H1 (cell line): ENCODE results near the gene PRSS38. TPM values are rescaled to one million over a fixed set of nuclear protein-coding genes. Genes with fewer than 3 reads are reported as not detected.

Experiments
- CTCF ChIA-PET: fragments of 300-600 bp; sonication (Branson Sonifier 250); formaldehyde crosslinking; loops from one replicate; lab custom pipeline; 2021; ENCODE audit not compliant: partially characterized antibody; lab: Charles Lee
- POLR2A ChIA-PET: fragments of 300-600 bp; sonication (Branson Sonifier 250); formaldehyde crosslinking; loops from one replicate; lab custom pipeline; 2021; ENCODE audit warnings: inconsistent platforms; ENCODE audit not compliant: partially characterized antibody; lab: Charles Lee
- DNase-seq, 2 experiments: peaks; one replicate each; pipeline versions ENCODE4 v3.0.0 to v3.0.0-alpha.2; 2010 to 2022; ENCODE audit warnings: low spot score in 2 of 2, low read depth in 1 of 2, mixed read lengths in 1 of 2
- FAIRE-seq: peaks from 2 replicates; lab custom pipeline; 2011; peaks lifted over from hg19 to GRCh38; lab: Jason Lieb, UNC
- H2AFZ ChIP-seq: 2 replicates; pipeline ENCODE4 v1.8.1; 2012; ENCODE audit warnings: low read length, inconsistent platforms
- H2AK5ac ChIP-seq: 2 replicates; pipeline ENCODE4 v1.6.1; 2013; ENCODE audit warnings: low read depth, low read length
- H2BK120ac ChIP-seq: replicated peaks from 2 replicates; pipeline ENCODE3; 2013; ENCODE audit warnings: low read depth, low read length, inconsistent platforms
- H2BK12ac ChIP-seq: 2 replicates; pipeline ENCODE4 v1.6.1; 2013; ENCODE audit warnings: low read depth, low read length
- H2BK15ac ChIP-seq: 2 replicates; pipeline ENCODE4 v1.6.1; 2013; ENCODE audit warnings: low read length
- H2BK20ac ChIP-seq: 2 replicates; pipeline ENCODE4 v1.6.1; 2013; ENCODE audit warnings: low read length
- H2BK5ac ChIP-seq: 2 replicates; pipeline ENCODE4 v1.6.1; 2013; ENCODE audit warnings: low read depth, low read length
- H3K14ac ChIP-seq: 2 replicates; pipeline ENCODE4 v1.6.1; 2013; ENCODE audit warnings: inconsistent platforms; ENCODE audit not compliant: insufficient read length
- H3K18ac ChIP-seq: 2 replicates; pipeline ENCODE4 v1.6.1; 2013; ENCODE audit warnings: low read length; ENCODE audit errors: extremely low read depth
- H3K23ac ChIP-seq: 2 replicates; pipeline ENCODE4 v1.6.1; 2013; ENCODE audit warnings: inconsistent platforms; ENCODE audit not compliant: insufficient read length
- H3K23me2 ChIP-seq: 2 replicates; pipeline ENCODE4 v1.6.1; 2013; ENCODE audit warnings: low read depth, low read length
- H3K27ac ChIP-seq: 2 replicates; pipeline ENCODE4 v1.6.1; 2011; ENCODE audit warnings: low read depth, low read length, inconsistent platforms
- H3K27me3 ChIP-seq, 4 experiments: replicated peaks in 1 of 4; 1 replicate in 1 of 4; 2 replicates in 3 of 4; pipeline versions ENCODE4 v1.6.1 to v1.8.1; 2011 to 2013; ENCODE audit warnings: low read length in 3 of 4, mild to moderate bottlenecking in 3 of 4, inconsistent platforms in 2 of 4, mixed read lengths in 2 of 4, moderate library complexity in 1 of 4; ENCODE audit not compliant: control insufficient read depth in 3 of 4, insufficient read depth in 3 of 4; ENCODE audit errors: extremely low read depth in 1 of 4
- H3K36me3 ChIP-seq, 4 experiments: 2 replicates each; pipeline versions ENCODE4 v1.6.1 to v1.8.1; 2011 to 2013; ENCODE audit warnings: mild to moderate bottlenecking in 4 of 4, low read length in 3 of 4, moderate library complexity in 2 of 4, control low read depth in 1 of 4, inconsistent platforms in 1 of 4; ENCODE audit not compliant: insufficient read depth in 4 of 4, control insufficient read depth in 2 of 4
- H3K4ac ChIP-seq: replicated peaks from 2 replicates; pipeline ENCODE3; 2013; ENCODE audit warnings: low read length, low read depth, mixed read lengths, inconsistent platforms; ENCODE audit not compliant: insufficient read length
- H3K4me1 ChIP-seq, 4 experiments: replicated peaks in 1 of 4; 1 replicate in 1 of 4; 2 replicates in 3 of 4; pipeline versions ENCODE4 v1.6.1 to v1.8.1; 2011 to 2013; ENCODE audit warnings: low read length in 3 of 4, inconsistent platforms in 2 of 4, mixed read lengths in 1 of 4; ENCODE audit not compliant: insufficient read depth in 4 of 4, control insufficient read depth in 3 of 4
- H3K4me2 ChIP-seq, 2 experiments: 2 replicates each; pipeline versions ENCODE4 v1.6.1 to v1.8.1; 2011 to 2013; ENCODE audit warnings: low read depth in 2 of 2, low read length in 2 of 2, control low read depth in 1 of 2, inconsistent platforms in 1 of 2, mild to moderate bottlenecking in 1 of 2; ENCODE audit not compliant: insufficient read depth in 1 of 2
- H3K4me3 ChIP-seq, 4 experiments: fragments of 200-600, 300-600 bp in 1 of 4; sonication (generic), shearing (Covaris generic), sonication (Bioruptor Twin) in 1 of 4; 2 replicates each; pipeline versions ENCODE4 v1.5.1 to v1.8.1; 2011 to 2016; ENCODE audit warnings: low read length in 4 of 4, low read depth in 3 of 4, control low read depth in 2 of 4, inconsistent platforms in 2 of 4, mild to moderate bottlenecking in 2 of 4, mixed read lengths in 1 of 4, moderate library complexity in 1 of 4; ENCODE audit not compliant: insufficient read depth in 2 of 4; ENCODE audit errors: extremely low read depth in 1 of 4
- H3K56ac ChIP-seq: replicated peaks from 2 replicates; pipeline ENCODE3; 2013; ENCODE audit warnings: low read depth, mild to moderate bottlenecking, mixed read lengths, low read length, inconsistent platforms; ENCODE audit not compliant: insufficient read length
- H3K79me1 ChIP-seq: 2 replicates; pipeline ENCODE4 v1.6.1; 2013; ENCODE audit warnings: low read depth, low read length, control low read depth
- H3K79me2 ChIP-seq, 2 experiments: 2 replicates each; pipeline versions ENCODE4 v1.6.1 to v1.8.1; 2012 to 2013; ENCODE audit warnings: low read length in 2 of 2, mild to moderate bottlenecking in 2 of 2, inconsistent platforms in 1 of 2; ENCODE audit not compliant: insufficient read depth in 2 of 2, control insufficient read depth in 1 of 2
- H3K9ac ChIP-seq, 4 experiments: replicated peaks in 1 of 4; 1 replicate in 1 of 4; 2 replicates in 3 of 4; pipeline versions ENCODE4 v1.6.1 to v1.8.1; 2011 to 2013; ENCODE audit warnings: low read depth in 3 of 4, low read length in 3 of 4, control low read depth in 2 of 4, mild to moderate bottlenecking in 2 of 4, moderate library complexity in 2 of 4, inconsistent platforms in 1 of 4; ENCODE audit errors: extremely low read depth in 1 of 4
- H3K9me3 ChIP-seq, 2 experiments: 2 replicates each; pipeline versions ENCODE4 v1.6.1 to v1.8.1; 2012 to 2013; ENCODE audit warnings: mild to moderate bottlenecking in 2 of 2, moderate library complexity in 2 of 2, control low read depth in 1 of 2, inconsistent platforms in 1 of 2, low read depth in 1 of 2, low read length in 1 of 2, mixed read lengths in 1 of 2; ENCODE audit not compliant: insufficient read depth in 2 of 2
- H4K20me1 ChIP-seq, 2 experiments: replicated peaks in 1 of 2; 2 replicates each; pipeline versions ENCODE3 to v1.8.1; 2011 to 2013; ENCODE audit warnings: inconsistent platforms in 2 of 2, low read length in 2 of 2, mild to moderate bottlenecking in 1 of 2; ENCODE audit not compliant: insufficient read depth in 2 of 2, control insufficient read depth in 1 of 2
- H4K5ac ChIP-seq: 2 replicates; pipeline ENCODE4 v1.6.1; 2013; ENCODE audit warnings: low read length, low read depth, mixed read lengths, inconsistent platforms; ENCODE audit not compliant: insufficient read length
- H4K8ac ChIP-seq: 2 replicates; pipeline ENCODE4 v1.8.0; 2013; ENCODE audit warnings: mild to moderate bottlenecking, moderate library complexity, low read length, inconsistent platforms; ENCODE audit not compliant: insufficient read depth; ENCODE audit errors: extremely low read depth
- H4K91ac ChIP-seq: replicated peaks from 2 replicates; pipeline ENCODE3; 2013; ENCODE audit warnings: low read length, mixed read lengths, inconsistent platforms; ENCODE audit not compliant: insufficient read length
- CBX8 ChIP-seq: fragments of 300-800, 300-1000 bp; sonication (generic); IDR thresholded peaks from 2 replicates; pipeline ENCODE4 v1.7.1; 2016; ENCODE audit warnings: low read depth, low read length, borderline replicate concordance
- E2F6 ChIP-seq: IDR thresholded peaks from 2 replicates; pipeline ENCODE4 v1.6.1; 2012; ENCODE audit warnings: inconsistent platforms
- KDM5A ChIP-seq: fragments of 200-600 bp; IDR thresholded peaks from 2 replicates; pipeline ENCODE4 v1.7.1; 2012; ENCODE audit warnings: mild to moderate bottlenecking, low read length, inconsistent platforms, mixed read lengths
- NRF1 ChIP-seq: IDR thresholded peaks from 2 replicates; pipeline ENCODE4 v1.6.1; 2011; ENCODE audit warnings: mild to moderate bottlenecking, low read depth, low read length, improper control_type of control experiment
- POLR2AphosphoS5 ChIP-seq: IDR thresholded peaks from 2 replicates; pipeline ENCODE4 v1.6.1; 2011; ENCODE audit warnings: low read depth, low read length
- RAD21 ChIP-seq, 2 experiments: IDR thresholded peaks in 1 of 2; conservative IDR thresholded peaks in 1 of 2; 2 replicates each; pipeline ENCODE4 v1.6.1; 2011; ENCODE audit warnings: low read depth in 2 of 2, low read length in 2 of 2, improper control_type of control experiment in 1 of 2, inconsistent platforms in 1 of 2, mild to moderate bottlenecking in 1 of 2, moderate library complexity in 1 of 2
- RFX5 ChIP-seq: IDR thresholded peaks from 2 replicates; pipeline ENCODE4 v1.6.1; 2011; ENCODE audit warnings: low read depth, low read length, improper control_type of control experiment, borderline replicate concordance
- SUZ12 ChIP-seq: fragments of 200-600 bp; sonication (generic); IDR thresholded peaks from 2 replicates; pipeline ENCODE4 v1.6.1; 2012; ENCODE audit warnings: mild to moderate bottlenecking, inconsistent platforms, low read length, moderate library complexity, mixed read lengths
- USF2 ChIP-seq: IDR thresholded peaks from 2 replicates; pipeline ENCODE4 v1.6.1; 2011; ENCODE audit warnings: low read length, improper control_type of control experiment
- WGBS, 2 experiments: shearing (Covaris generic) in 1 of 2; methylation state at CpG; one replicate each; pipeline versions ENCODE4 v1.1.6 to v1.1.7; 2013 to 2015; ENCODE audit warnings: low lambda C conversion rate in 2 of 2, mixed read lengths in 2 of 2, inconsistent platforms in 1 of 2, low coverage in 1 of 2, missing lambda C conversion rate in 1 of 2; ENCODE audit not compliant: insufficient replicate concordance in 2 of 2, insufficient coverage in 1 of 2, insufficient read length in 1 of 2; ENCODE audit errors: extremely low coverage in 1 of 2, missing lambda C conversion rate in 1 of 2; 5-methylcytosine and 5-hydroxymethylcytosine counted together
- polyA plus RNA-seq, 7 experiments: library from polyadenylated mRNA; depleted of rRNA in 3 of 7; stranded (reverse) in 5 of 7; unstranded in 2 of 7; fragments of >200 nt in 5 of 7; fragments of 200-250 nt in 2 of 7; gene quantifications; 1 replicate in 5 of 7; 2 replicates in 1 of 7; 4 replicates in 1 of 7; pipeline versions ENCODE4 v1.2.1 to v1.2.3, GENCODE V29; 2011 to 2013; ENCODE audit warnings: missing spikeins in 2 of 7, mixed read lengths in 2 of 7
- total RNA-seq: library from RNA; stranded (reverse); fragmentation: NEBNext Ultra II Directional; extraction: Animal tissue kit (Norgen Biotek cat#: 25700); gene quantifications from 2 replicates; pipeline ENCODE4 v1.2.1, GENCODE V29; 2021

The PRSS38 gene
- total and polyA plus RNA-seq, 2 of the 8 experiments (the other 6 are each of a cell fraction or from before 2014, with no cell fraction given), result not detected

GRCh38 chr1:227887697-227888403 is 72.4 kb downstream of the PRSS38 start:
- Histone ChIP-seq H3K4me1 (peaks cover 0 to 27% (median 11%) of the 10 kb centered on the region in 4 experiments; a peak in 6 of 7 replicates), H2BK15ac (no peak overlapping the region), H3K18ac (peak overlapping the region; percentile 83), H2AFZ (peak overlapping the region; percentile 2; the same call in 1 of the 2 replicates), H4K8ac (peak overlapping the region; percentile 81; the same call in 1 of the 2 replicates), H4K91ac (peak overlapping the region; percentile 79), H2BK5ac (peak overlapping the region; percentile 60; the same call in 1 of the 2 replicates), H3K4me2 (peak overlapping the region; percentile 75 to 88), H3K56ac (no peak overlapping the region), H2BK120ac (no peak overlapping the region), H2AK5ac (no peak overlapping the region), H3K36me3 (no peaks in the 10 kb centered on the region), H2BK12ac (0 out of 2 replicates have a peak overlapping the region, but pooled peaks have one; percentile 75), H4K20me1 (no peaks in the 10 kb centered on the region), H3K9ac (peak overlapping the region in 3 of 4 experiments; percentile 12 to 51 (median 36); a peak in 3 of 7 replicates), H3K79me2 (no peaks in the 10 kb centered on the region), H3K23ac (no peak overlapping the region), H3K27ac (no peak overlapping the region), H3K4me3 (peak overlapping the region; percentile 39 to 72 (median 54)), H2BK20ac (no peak overlapping the region), H3K9me3 (no peaks in the 10 kb centered on the region), H3K14ac (no peak overlapping the region), H4K5ac (no peak overlapping the region), H3K23me2 (peaks cover 13% of the 10 kb centered on the region; the same call in 1 of the 2 replicates), H3K79me1 (no peaks in the 10 kb centered on the region), H3K27me3 (no peaks in the 10 kb centered on the region; a peak in 2 of 7 replicates), H3K4ac (no peak overlapping the region)
- DNase-seq, result peak in 1 of 2 experiments; percentile 75
- FAIRE-seq, result no peak
- ChIA-PET POLR2A (interaction anchor here (0.9 to 1.7 kb wide), 4 partner anchors 8 to 158 kb away, joined by 3 to 5 read pairs (median 4); no protein-coding TSS in a partner anchor), CTCF (interaction anchor here (0.9 to 1.4 kb wide), 4 partner anchors 11 to 406 kb away, joined by 3 to 4 read pairs (median 3); no protein-coding TSS in a partner anchor)
- WGBS, 2 experiments, result 16% methylated on average over 22 of the region's 40 CpGs; no CpG with 5 or more reads in 1 of the 2 experiments
- no peak for TF ChIP-seq SUZ12
- no peak for TF ChIP-seq POLR2AphosphoS5
- TF ChIP-seq CBX8, result no peak
- TF ChIP-seq E2F6, result peak; percentile 46
- TF ChIP-seq RAD21 (IDR thresholded peaks at IDR 0.05 in 1 of 2, conservative IDR thresholded peaks at IDR 0.05 in 1 of 2; ENCODE audit: low read depth in 2 of 2, low read length in 2 of 2), result no peak
- no peak for TF ChIP-seq RFX5
- peak; percentile 72 for TF ChIP-seq NRF1
- TF ChIP-seq KDM5A, result no peak
- TF ChIP-seq USF2, result no peak
